Measurements from ENCODE around the gene IL16.
A peak's percentile ranks its signal among the peaks of the same experiment; 100 is the strongest.
"Not testable (repeated sequence)": the region's sequence is repeated elsewhere in the genome, so short reads cannot be mapped to it uniquely, and the experiment has no call there.

Gene IL16

GRCh38 chr15:81174792-81175327 is 21.8 kb upstream of the IL16 start:
- DNase-seq, result no peak

- DNase-seq, result no peak
Measured at GRCh38 chr15:81175496-81175895, 21.2 kb upstream of the IL16 start.

GRCh38 chr15:81176291-81176893 is 20.3 kb upstream of the IL16 start:
- DNase-seq, result peak; percentile 37

- DNase-seq, result no peak
Measured at GRCh38 chr15:81178365-81178764, 18.3 kb upstream of the IL16 start.

- no peak for DNase-seq
Measured at GRCh38 chr15:81181220-81181619, 15.5 kb upstream of the IL16 start.

- DNase-seq, result no peak
Measured at GRCh38 chr15:81182031-81182755, 14.5 kb upstream of the IL16 start.

- DNase-seq, result no peak
Measured at GRCh38 chr15:81182756-81183438, 13.8 kb upstream of the IL16 start.

GRCh38 chr15:81183439-81183775 is 13.3 kb upstream of the IL16 start:
- DNase-seq, result no peak

GRCh38 chr15:81184188-81184587 is 12.5 kb upstream of the IL16 start:
- DNase-seq, result no peak

GRCh38 chr15:81185631-81186295 is 10.9 kb upstream of the IL16 start:
- DNase-seq, result no peak

GRCh38 chr15:81188354-81188753 is 8.3 kb upstream of the IL16 start:
- no peak for DNase-seq

GRCh38 chr15:81189583-81190283 is 6.9 kb upstream of the IL16 start:
- DNase-seq, result no peak

GRCh38 chr15:81190922-81191507 is 5.7 kb upstream of the IL16 start:
- DNase-seq, result no peak

GRCh38 chr15:81191701-81192100 is 5.0 kb upstream of the IL16 start:
- no peak for DNase-seq

GRCh38 chr15:81194723-81195122 is 2.0 kb upstream of the IL16 start:
- DNase-seq, result no peak

- DNase-seq, result peak; percentile 30
Measured at GRCh38 chr15:81195339-81195864, 1.3 kb upstream of the IL16 start.

GRCh38 chr15:81197255-81197630 is 564 bp downstream of the IL16 start:
- DNase-seq, result no peak

- no peak for DNase-seq
Measured at GRCh38 chr15:81197688-81198281, 1.1 kb downstream of the IL16 start.

- no peak for DNase-seq
Measured at GRCh38 chr15:81199031-81199779, 2.5 kb downstream of the IL16 start.

GRCh38 chr15:81206018-81206417 is 9.3 kb downstream of the IL16 start:
- no peak for DNase-seq

- not testable (repeated sequence) for DNase-seq
Measured at GRCh38 chr15:81207987-81208386, 11.3 kb downstream of the IL16 start.

Measured in retina (tissue), 1 donor.